DND-41 (cell line): ENCODE measurements around the gene TBL1XR1.

Source experiments
- CTCF ChIP-seq: IDR thresholded peaks from 2 replicates; pipeline ENCODE4 v1.5.1; 2012; ENCODE audit warnings: borderline replicate concordance, low read length, moderate library complexity, mild to moderate bottlenecking; ENCODE audit not compliant: poor library complexity, severe bottlenecking; ENCODE audit errors: extremely low read depth
- EZH2 ChIP-seq: IDR thresholded peaks from 3 replicates; pipeline ENCODE4 v1.6.1; 2012; ENCODE audit warnings: borderline replicate concordance, low read depth, mild to moderate bottlenecking, moderate library complexity, low read length, inconsistent platforms; ENCODE audit not compliant: severe bottlenecking

GRCh38 chr3:177177749-177178221 is 19.5 kb downstream of the TBL1XR1 start:
- no peak for TF ChIP-seq CTCF
- no peak for TF ChIP-seq EZH2
